NB4 (cell line): Measurements from ENCODE around the gene FARP1.

Experiments
- DNase-seq: peaks from one replicate; pipeline ENCODE4 v3.0.0; 2010; ENCODE audit warnings: low read depth
- H3K4me3 ChIP-seq: one replicate; pipeline ENCODE4 v1.5.1; 2011; ENCODE audit warnings: mild to moderate bottlenecking, low read depth, low read length, moderate library complexity
- MYC ChIP-seq: IDR thresholded peaks from 2 replicates; pipeline ENCODE4 v1.6.1; 2011; ENCODE audit warnings: low read depth, low read length
- POLR2A ChIP-seq: IDR thresholded peaks from 2 replicates; pipeline ENCODE4 v1.6.1; 2011; ENCODE audit warnings: mild to moderate bottlenecking; ENCODE audit not compliant: insufficient read length; ENCODE audit errors: extremely low read depth
- TF ChIP-seq, protein P1 (sequence below): IDR thresholded peaks from 2 replicates; pipeline ENCODE4 v1.6.1; 2011; ENCODE audit warnings: low read depth, low read length
- TF ChIP-seq, protein P2 (sequence below): IDR thresholded peaks from one replicate; pipeline ENCODE4 v1.5.1; 2012; ENCODE audit warnings: low read depth, low read length

The FARP1 gene

DNA sequence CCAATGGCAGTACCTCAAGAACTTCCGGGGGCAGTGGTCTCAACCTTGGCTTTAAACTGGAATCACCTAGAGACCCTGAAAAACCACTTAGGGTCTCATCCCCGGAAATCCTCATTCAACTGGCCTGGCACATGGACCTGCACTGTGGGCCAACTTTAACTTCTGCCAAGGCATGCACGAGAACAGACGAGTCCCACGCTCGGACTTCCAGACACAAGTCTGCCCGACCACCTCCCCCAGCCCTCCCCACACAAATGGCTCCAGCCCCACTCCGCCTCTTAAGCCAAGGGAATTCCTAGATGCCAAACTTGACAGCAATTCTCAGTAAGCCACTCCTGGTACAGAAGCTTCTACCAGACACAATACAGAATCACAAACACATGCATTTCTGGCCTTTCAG lies 320.1 kb downstream of the FARP1 start:
- TF ChIP-seq, protein P1, sequence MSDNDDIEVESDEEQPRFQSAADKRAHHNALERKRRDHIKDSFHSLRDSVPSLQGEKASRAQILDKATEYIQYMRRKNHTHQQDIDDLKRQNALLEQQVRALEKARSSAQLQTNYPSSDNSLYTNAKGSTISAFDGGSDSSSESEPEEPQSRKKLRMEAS, result no peak
- TF ChIP-seq MYC, result no peak
- TF ChIP-seq POLR2A, result no peak
- TF ChIP-seq, protein P2, sequence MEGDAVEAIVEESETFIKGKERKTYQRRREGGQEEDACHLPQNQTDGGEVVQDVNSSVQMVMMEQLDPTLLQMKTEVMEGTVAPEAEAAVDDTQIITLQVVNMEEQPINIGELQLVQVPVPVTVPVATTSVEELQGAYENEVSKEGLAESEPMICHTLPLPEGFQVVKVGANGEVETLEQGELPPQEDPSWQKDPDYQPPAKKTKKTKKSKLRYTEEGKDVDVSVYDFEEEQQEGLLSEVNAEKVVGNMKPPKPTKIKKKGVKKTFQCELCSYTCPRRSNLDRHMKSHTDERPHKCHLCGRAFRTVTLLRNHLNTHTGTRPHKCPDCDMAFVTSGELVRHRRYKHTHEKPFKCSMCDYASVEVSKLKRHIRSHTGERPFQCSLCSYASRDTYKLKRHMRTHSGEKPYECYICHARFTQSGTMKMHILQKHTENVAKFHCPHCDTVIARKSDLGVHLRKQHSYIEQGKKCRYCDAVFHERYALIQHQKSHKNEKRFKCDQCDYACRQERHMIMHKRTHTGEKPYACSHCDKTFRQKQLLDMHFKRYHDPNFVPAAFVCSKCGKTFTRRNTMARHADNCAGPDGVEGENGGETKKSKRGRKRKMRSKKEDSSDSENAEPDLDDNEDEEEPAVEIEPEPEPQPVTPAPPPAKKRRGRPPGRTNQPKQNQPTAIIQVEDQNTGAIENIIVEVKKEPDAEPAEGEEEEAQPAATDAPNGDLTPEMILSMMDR, result no peak
- H3K4me3 ChIP-seq, result no peak overlapping the region
- no peak for DNase-seq

DNA sequence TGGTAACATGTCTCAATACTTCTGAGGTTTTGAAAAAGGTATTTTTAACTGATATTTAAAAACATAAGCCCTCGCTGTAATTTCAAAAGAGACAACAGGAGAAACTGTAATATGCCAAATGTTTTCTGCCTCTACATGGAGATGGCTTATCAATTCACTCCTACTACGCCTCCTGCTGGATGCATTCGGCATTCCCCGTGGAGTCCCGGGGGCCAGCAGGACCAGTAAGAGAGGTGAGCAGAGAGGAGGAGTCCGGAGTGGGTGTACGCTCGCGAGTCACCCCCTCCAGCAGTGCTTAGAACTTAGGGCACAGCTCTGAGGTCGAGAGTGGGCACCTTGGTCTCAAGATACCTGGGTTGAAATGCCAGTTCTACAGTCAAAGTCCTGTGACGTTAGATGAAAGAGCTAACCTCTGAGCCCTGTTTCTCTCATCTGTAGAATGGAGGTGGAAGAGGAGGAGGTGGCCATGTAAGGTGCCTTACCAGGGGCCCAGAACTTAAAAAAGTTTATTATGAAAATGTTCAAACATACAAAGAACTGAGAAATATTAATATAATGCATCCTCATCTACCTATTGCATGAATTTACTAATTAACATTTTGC lies 323.8 kb downstream of the FARP1 start:
- TF ChIP-seq, protein P1, result no peak
- TF ChIP-seq, protein P2, result peak; percentile 66
- H3K4me3 ChIP-seq, result no peak overlapping the region
- peak; percentile 45 for DNase-seq

DNA sequence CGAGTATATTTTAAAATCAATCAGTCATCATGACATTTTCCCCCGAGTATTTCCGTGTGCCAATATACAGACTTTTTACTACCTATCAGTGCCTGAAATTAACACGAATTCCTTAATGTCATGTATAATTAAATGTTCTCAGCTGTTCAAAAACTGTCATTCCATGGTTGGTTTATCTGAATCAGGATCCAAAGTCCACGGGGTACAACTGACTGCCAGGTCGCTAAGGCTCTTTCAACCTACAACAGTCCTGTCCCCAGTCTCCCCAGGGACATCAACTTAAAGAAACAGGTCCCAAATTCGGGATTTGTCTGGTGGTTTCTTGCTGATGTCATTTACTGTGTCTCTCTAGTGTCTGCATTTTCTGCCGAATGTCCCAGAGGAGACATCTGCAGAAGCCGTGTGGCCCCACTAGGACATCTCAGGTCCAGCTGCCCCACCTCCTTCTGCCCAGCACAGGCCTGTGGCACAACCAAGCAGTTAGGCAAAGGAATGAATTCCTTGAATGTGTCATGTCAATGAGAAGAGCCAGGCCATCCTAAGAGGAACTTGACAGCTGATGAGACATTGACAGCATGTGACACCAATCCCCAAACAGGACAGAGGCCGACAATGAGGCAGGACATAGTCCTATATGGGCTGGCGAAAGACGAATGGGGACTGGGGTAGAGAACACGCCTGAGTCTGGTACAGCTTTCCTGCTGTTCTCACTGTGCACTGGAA lies 324.5 kb downstream of the FARP1 start:
- DNase-seq, result no peak
- TF ChIP-seq POLR2A, result no peak
- TF ChIP-seq, protein P2, result no peak
- TF ChIP-seq MYC, result no peak
- TF ChIP-seq, protein P1, result no peak
- H3K4me3 ChIP-seq, result no peak overlapping the region

DNA sequence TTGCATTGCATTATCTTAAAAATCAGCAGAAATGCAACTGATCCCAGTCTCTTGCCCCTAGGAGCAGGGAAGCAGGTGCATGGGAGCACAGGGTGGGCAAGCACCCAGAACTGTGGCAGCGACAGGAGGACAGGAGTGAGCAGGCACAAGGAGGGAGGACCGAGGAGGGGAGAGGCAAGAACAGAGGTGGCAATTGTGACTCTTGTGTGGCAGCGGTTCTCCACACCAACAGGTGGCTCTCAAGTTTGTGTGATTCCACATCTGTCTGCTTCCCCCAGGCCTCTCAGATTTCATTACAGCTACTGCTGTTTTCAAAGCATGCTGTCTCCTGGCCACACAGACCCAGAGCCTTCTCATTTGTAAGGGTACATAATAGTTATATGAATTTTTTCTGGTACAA lies 325.5 kb downstream of the FARP1 start:
- no peak for DNase-seq
- no peak overlapping the region for H3K4me3 ChIP-seq
- TF ChIP-seq MYC, result no peak
- TF ChIP-seq, protein P1, result no peak

DNA sequence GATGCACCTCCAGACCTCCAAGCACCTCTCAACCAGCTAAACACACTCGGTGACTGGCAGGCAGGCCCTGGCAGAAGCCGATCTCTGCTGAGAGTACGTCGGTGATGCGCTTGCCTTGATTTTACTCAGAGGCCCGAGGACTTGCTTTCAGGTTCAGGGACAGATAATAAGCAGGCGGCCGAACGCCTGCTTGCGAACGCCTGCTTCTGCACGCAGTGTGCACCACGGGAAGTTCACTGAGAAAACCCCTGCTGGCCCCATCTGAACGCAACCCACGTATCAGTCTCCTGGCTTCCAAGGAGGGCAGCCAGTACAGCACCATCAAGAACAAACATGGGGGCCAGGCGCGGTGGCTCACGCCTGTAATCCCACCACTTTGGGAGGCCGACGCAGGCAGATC lies 326.0 kb downstream of the FARP1 start:
- no peak for DNase-seq

DNA sequence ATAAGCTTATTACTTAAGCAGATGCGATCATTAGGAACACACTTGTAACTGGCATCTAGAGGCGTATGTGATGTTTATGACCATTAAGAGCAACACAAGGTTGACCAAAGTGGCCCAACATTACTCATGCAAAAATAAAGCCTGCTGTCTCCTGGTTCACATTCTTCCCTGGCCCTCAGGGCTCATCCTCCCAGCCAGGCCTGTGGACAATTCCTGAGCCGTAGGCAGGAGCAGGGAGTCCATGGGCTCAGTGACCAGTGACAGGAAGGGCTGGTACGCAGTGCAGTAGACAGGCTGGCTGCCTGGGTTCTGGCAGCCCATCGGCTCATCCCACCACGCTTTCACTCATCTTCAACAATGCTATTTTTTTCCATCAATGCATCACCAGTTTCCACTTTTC lies 328.0 kb downstream of the FARP1 start:
- no peak for DNase-seq
- TF ChIP-seq, protein P2, result no peak
- TF ChIP-seq, protein P1, result no peak
- no peak for TF ChIP-seq POLR2A
- TF ChIP-seq MYC, result no peak
- H3K4me3 ChIP-seq, result no peak overlapping the region

More for the DNA sequence above, 326.0 kb downstream of the FARP1 start:
- TF ChIP-seq, protein P1, result no peak
- H3K4me3 ChIP-seq, result no peak overlapping the region
